CD4-positive, alpha-beta T cell (primary cell): ENCODE results near the gene TCEA2. TPM values are rescaled to one million over a fixed set of nuclear protein-coding genes. Genes with fewer than 3 reads are reported as not detected.

Source experiments
- ATAC-seq: fragments of 200-7000 bp; cut with Tn5 transposase; one replicate; pipeline ENCODE4 v1.10.0; 2022; ENCODE audit warnings: mild to moderate bottlenecking; ENCODE audit not compliant: poor library complexity
- CTCF ChIA-PET: fragments of 350-600 bp; sonication (Branson Sonifier 250); formaldehyde crosslinking; loops from one replicate; lab custom pipeline; 2021; ENCODE audit warnings: antibody characterized with exemption, inconsistent platforms; lab: Charles Lee
- POLR2A ChIA-PET: fragments of 350-600 bp; sonication (Branson Sonifier 250); formaldehyde crosslinking; loops from one replicate; lab custom pipeline; 2021; ENCODE audit warnings: antibody characterized with exemption, inconsistent platforms; lab: Charles Lee
- DNase-seq, 14 experiments: peaks; one replicate each; pipeline ENCODE4 v3.0.0-alpha.2; 2013 to 2020; ENCODE audit warnings: mixed read lengths in 2 of 14
- H3K27ac ChIP-seq, 2 donors: one replicate each; pipeline versions ENCODE4 v1.5.1 to v1.7.0; 2013; ENCODE audit warnings: low read length in 2 of 2, low read depth in 1 of 2, mild to moderate bottlenecking in 1 of 2
- H3K27me3 ChIP-seq, 2 experiments: 1 replicate in 1 of 2; 2 replicates in 1 of 2; pipeline versions ENCODE4 v1.6.1 to v1.7.0; 2013; ENCODE audit warnings: low read length in 2 of 2, control low read depth in 1 of 2, mild to moderate bottlenecking in 1 of 2, moderate library complexity in 1 of 2; ENCODE audit not compliant: insufficient read depth in 2 of 2, control insufficient read depth in 1 of 2
- H3K36me3 ChIP-seq: one replicate; pipeline ENCODE4 v1.6.1; 2013; ENCODE audit warnings: low read length, control low read depth; ENCODE audit not compliant: insufficient read depth
- H3K4me1 ChIP-seq: one replicate; pipeline ENCODE4 v1.6.1; 2013; ENCODE audit warnings: low read length, control low read depth; ENCODE audit not compliant: insufficient read depth
- H3K4me3 ChIP-seq: one replicate; pipeline ENCODE4 v1.5.1; 2013; ENCODE audit warnings: mild to moderate bottlenecking, low read length, moderate library complexity
- H3K9me3 ChIP-seq, 2 experiments: 1 replicate in 1 of 2; 2 replicates in 1 of 2; pipeline versions ENCODE4 v1.6.1 to v1.7.0; 2013; ENCODE audit warnings: low read length in 2 of 2, mild to moderate bottlenecking in 2 of 2, control low read depth in 1 of 2, moderate library complexity in 1 of 2; ENCODE audit not compliant: control insufficient read depth in 1 of 2, insufficient read depth in 1 of 2
- H3K27ac Mint-ChIP-seq: one replicate; pipeline ENCODE4 v1.8.0; 2020; ENCODE audit warnings: mixed read lengths
- H3K27me3 Mint-ChIP-seq: one replicate; pipeline ENCODE4 v1.8.0; 2021; ENCODE audit warnings: mixed read lengths
- H3K36me3 Mint-ChIP-seq: one replicate; pipeline ENCODE4 v1.8.0; 2021; ENCODE audit warnings: low read depth, mixed read lengths
- H3K4me1 Mint-ChIP-seq: one replicate; pipeline ENCODE4 v1.8.0; 2021; ENCODE audit warnings: low read depth, mixed read lengths
- H3K4me3 Mint-ChIP-seq: one replicate; pipeline ENCODE4 v1.8.0; 2020; ENCODE audit warnings: mild to moderate bottlenecking, mixed read lengths
- H3K9me3 Mint-ChIP-seq: one replicate; pipeline ENCODE4 v1.8.0; 2020; ENCODE audit warnings: mixed read lengths
- intact Hi-C, 2 experiments: fragments of 100-400 bp; cut with DNase I in 1 of 2; cut with micrococcal nuclease in 1 of 2; formaldehyde crosslinking; loops; one replicate each; pipeline versions ENCODE4 v1.15.1 to v1.9.0; 2023 to 2025; cut with DNase I, micrococcal nuclease
- total RNA-seq, 174 experiments: library from RNA in 2 of 174; stranded (reverse) in 2 of 174; gene quantifications; one replicate each; pipeline ENCODE4 v1.2.3 and lab custom pipeline; 2021 to 2026
- TF ChIP-seq, protein P1 (sequence below): fragments of 200-600 bp; IDR thresholded peaks from one replicate; pipeline ENCODE4 v1.8.0; 2022; ENCODE audit warnings: antibody characterized with exemption, mild to moderate bottlenecking

The TCEA2 gene
- total RNA-seq, 2 experiments from 2014 or later = 28.4 to 29.9 TPM

DNA sequence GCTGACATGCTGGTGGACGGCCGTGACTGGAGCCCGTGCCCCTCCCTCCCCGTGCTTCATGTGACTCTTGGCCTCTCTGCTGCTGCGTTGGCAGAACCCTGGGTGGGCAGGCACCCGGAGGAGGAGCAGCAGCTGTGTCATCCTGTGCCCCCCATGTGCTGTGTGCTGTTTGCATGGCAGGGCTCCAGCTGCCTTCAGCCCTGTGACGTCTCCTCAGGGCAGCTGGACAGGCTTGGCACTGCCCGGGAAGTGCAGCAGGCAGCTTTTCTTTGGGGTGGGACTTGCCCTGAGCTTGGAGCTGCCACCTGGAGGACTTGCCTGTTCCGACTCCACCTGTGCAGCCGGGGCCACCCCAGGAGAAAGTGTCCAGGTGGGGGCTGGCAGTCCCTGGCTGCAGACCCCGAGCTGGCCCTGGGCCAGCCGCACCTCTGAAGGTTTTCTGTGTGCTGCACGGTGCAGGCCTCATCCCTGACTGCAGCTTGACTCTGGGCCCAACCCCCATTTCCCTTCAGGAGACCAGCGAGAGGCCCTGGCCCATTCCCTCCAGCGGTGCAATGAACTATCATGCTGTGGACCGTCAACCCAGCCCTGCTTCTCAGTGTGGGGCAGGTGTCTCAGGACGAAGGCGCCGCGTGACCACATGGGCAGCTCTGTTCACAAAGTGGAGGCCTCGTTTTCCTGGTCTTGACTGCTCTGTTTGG is 36.2 kb downstream of the TCEA2 start:
- DNase-seq (no peak), ATAC-seq (no peak)
- POLR2A ChIA-PET = interaction anchor here (1.2 kb wide), 2 partner anchors 16 to 579 kb away, joined by 4 to 7 read pairs; partner anchors contain the start of genes LKAAEAR1 and PPDPF
- no peak overlapping the region for H3K27ac ChIP-seq
- intact Hi-C loops = no loop called here
- H3K9me3 ChIP-seq = no peaks in the 10 kb centered on the region
- H3K36me3 ChIP-seq = peaks cover 6% of the 10 kb centered on the region
- peaks cover 31% of the 10 kb centered on the region for H3K4me1 ChIP-seq
- CTCF ChIA-PET = interaction anchor here (1.3 to 1.7 kb wide), 2 partner anchors 21 to 61 kb away, joined by 4 read pairs; no protein-coding TSS in a partner anchor
- TF ChIP-seq, protein P1, sequence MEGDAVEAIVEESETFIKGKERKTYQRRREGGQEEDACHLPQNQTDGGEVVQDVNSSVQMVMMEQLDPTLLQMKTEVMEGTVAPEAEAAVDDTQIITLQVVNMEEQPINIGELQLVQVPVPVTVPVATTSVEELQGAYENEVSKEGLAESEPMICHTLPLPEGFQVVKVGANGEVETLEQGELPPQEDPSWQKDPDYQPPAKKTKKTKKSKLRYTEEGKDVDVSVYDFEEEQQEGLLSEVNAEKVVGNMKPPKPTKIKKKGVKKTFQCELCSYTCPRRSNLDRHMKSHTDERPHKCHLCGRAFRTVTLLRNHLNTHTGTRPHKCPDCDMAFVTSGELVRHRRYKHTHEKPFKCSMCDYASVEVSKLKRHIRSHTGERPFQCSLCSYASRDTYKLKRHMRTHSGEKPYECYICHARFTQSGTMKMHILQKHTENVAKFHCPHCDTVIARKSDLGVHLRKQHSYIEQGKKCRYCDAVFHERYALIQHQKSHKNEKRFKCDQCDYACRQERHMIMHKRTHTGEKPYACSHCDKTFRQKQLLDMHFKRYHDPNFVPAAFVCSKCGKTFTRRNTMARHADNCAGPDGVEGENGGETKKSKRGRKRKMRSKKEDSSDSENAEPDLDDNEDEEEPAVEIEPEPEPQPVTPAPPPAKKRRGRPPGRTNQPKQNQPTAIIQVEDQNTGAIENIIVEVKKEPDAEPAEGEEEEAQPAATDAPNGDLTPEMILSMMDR = no peak
- Mint-ChIP-seq H3K9me3 (no peaks in the 10 kb centered on the region), H3K36me3 (peaks cover 5% of the 10 kb centered on the region), H3K4me1 (peaks cover 24% of the 10 kb centered on the region), H3K4me3 (no peak overlapping the region), H3K27ac (no peak overlapping the region), H3K27me3 (peaks cover 26% of the 10 kb centered on the region)
- H3K4me3 ChIP-seq = no peak overlapping the region
- H3K27me3 ChIP-seq = peaks cover 23 to 24% of the 10 kb centered on the region in 2 experiments

GRCh38 chr20:64099880-64100565 is 37.0 kb downstream of the TCEA2 start:
- ChIA-PET CTCF (interaction anchor here (0.8 to 1.7 kb wide), 3 partner anchors 17 to 62 kb away, joined by 3 to 4 read pairs (median 4); no protein-coding TSS in a partner anchor), POLR2A (interaction anchor here (1.2 kb wide), 2 partner anchors 16 to 579 kb away, joined by 4 to 7 read pairs; partner anchors contain the start of genes LKAAEAR1 and PPDPF)
- peaks cover 26% of the 10 kb centered on the region for H3K27me3 Mint-ChIP-seq
- TF ChIP-seq, protein P1 = no peak
- peaks cover 24% of the 10 kb centered on the region for H3K4me1 Mint-ChIP-seq
- H3K9me3 ChIP-seq = no peaks in the 10 kb centered on the region
- H3K9me3 Mint-ChIP-seq = no peaks in the 10 kb centered on the region
- H3K4me3 ChIP-seq = no peak overlapping the region
- H3K4me3 Mint-ChIP-seq = peak overlapping the region; percentile 68
- peaks cover 23 to 24% of the 10 kb centered on the region in 2 experiments for H3K27me3 ChIP-seq
- peaks cover 31% of the 10 kb centered on the region for H3K4me1 ChIP-seq
- no peak overlapping the region for H3K27ac ChIP-seq
- intact Hi-C loops = no loop called here
- H3K27ac Mint-ChIP-seq = peak overlapping the region; percentile 90
- peaks cover 6% of the 10 kb centered on the region for H3K36me3 ChIP-seq
- ATAC-seq = peak; percentile 91
- H3K36me3 Mint-ChIP-seq = peaks cover 5% of the 10 kb centered on the region
- peak in 4 of 14 experiments; percentile 28 to 85 (median 46) for DNase-seq

- Mint-ChIP-seq H3K36me3 (peaks cover 5% of the 10 kb centered on the region), H3K4me1 (peaks cover 24% of the 10 kb centered on the region), H3K27ac (peak overlapping the region; percentile 90), H3K27me3 (peaks cover 26% of the 10 kb centered on the region), H3K4me3 (peak overlapping the region; percentile 68), H3K9me3 (no peaks in the 10 kb centered on the region)
- no peak for DNase-seq
- peaks cover 23 to 24% of the 10 kb centered on the region in 2 experiments for H3K27me3 ChIP-seq
- POLR2A ChIA-PET = interaction anchor here (1.2 kb wide), 1 partner anchor 580 kb away, joined by 4 read pairs; the partner anchor contains the start of gene PPDPF
- no peak overlapping the region for H3K27ac ChIP-seq
- intact Hi-C loops = no loop called here
- ATAC-seq = peak; percentile 8
- H3K4me1 ChIP-seq = peaks cover 31% of the 10 kb centered on the region
- CTCF ChIA-PET = interaction anchor here (0.8 to 1.7 kb wide), 2 partner anchors 17 to 62 kb away, joined by 3 to 4 read pairs; no protein-coding TSS in a partner anchor
- no peak overlapping the region for H3K4me3 ChIP-seq
- H3K36me3 ChIP-seq = peaks cover 6% of the 10 kb centered on the region
- no peaks in the 10 kb centered on the region for H3K9me3 ChIP-seq
- TF ChIP-seq, protein P1 = no peak
These were observed 37.5 kb downstream of the TCEA2 start for GRCh38 chr20:64100566-64100888.
